ENCODE data around the gene TEX10.

DNA sequence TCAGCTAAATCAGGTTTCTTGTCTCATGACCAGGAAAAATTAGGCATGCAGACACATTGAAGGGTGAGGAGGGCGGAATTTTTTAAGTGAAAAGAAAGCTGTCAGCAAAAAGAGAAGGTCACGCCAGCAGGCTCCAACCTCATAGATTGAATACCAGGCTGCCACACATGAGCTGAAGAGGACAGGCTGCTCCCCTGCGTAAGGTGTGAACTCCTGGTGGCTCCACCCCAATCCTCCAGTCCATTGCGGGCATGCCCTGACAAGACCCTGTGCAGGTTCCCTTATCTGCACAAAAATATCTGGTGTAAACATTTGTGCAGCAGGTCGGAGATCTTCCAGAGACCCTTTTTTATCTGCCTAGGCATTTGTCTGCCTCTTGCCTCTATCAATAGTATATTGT lies 22.9 kb upstream of the TEX10 start:
- TF ChIP-seq, protein P1, sequence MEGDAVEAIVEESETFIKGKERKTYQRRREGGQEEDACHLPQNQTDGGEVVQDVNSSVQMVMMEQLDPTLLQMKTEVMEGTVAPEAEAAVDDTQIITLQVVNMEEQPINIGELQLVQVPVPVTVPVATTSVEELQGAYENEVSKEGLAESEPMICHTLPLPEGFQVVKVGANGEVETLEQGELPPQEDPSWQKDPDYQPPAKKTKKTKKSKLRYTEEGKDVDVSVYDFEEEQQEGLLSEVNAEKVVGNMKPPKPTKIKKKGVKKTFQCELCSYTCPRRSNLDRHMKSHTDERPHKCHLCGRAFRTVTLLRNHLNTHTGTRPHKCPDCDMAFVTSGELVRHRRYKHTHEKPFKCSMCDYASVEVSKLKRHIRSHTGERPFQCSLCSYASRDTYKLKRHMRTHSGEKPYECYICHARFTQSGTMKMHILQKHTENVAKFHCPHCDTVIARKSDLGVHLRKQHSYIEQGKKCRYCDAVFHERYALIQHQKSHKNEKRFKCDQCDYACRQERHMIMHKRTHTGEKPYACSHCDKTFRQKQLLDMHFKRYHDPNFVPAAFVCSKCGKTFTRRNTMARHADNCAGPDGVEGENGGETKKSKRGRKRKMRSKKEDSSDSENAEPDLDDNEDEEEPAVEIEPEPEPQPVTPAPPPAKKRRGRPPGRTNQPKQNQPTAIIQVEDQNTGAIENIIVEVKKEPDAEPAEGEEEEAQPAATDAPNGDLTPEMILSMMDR (IDR thresholded peaks at IDR 0.05) = no peak
- no peak for TF ChIP-seq POLR2A (IDR thresholded peaks at IDR 0.05)
